GM23248 (cell line): Measurements from ENCODE around the gene ABITRAM.

ENCODE experiments used
- EZH2 ChIP-seq: fragments of 200-600 bp; sonication (generic); IDR thresholded peaks from 2 replicates; pipeline ENCODE4 v1.6.1; 2018; ENCODE audit warnings: antibody characterized with exemption, mild to moderate bottlenecking; ENCODE audit not compliant: insufficient read depth, poor library complexity, severe bottlenecking
- EZH2phosphoT487 ChIP-seq: fragments of 200-600 bp; sonication (generic); IDR thresholded peaks from 2 replicates; pipeline ENCODE4 v1.6.1; 2018; ENCODE audit warnings: antibody characterized with exemption, moderate library complexity, mild to moderate bottlenecking, low read depth; ENCODE audit not compliant: insufficient read depth

DNA sequence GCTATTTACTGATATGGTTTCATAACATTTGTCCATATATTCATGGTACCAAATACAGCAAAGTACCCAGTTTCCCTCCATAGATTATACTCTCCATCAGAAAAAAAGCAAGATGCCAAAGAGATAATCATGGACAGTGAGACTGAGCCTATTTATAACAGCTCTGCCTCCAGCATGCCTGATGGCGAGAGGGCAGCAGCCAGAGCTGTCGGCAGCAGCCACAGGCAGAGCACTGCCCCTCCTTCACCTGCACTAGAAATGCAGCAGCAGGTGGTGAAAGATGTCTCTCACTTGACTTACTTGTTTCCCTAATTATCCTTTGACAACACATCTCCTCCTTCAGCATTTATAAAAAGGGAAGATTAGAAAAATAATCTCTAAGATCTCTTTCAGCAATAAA, 46.7 kb downstream of the ABITRAM start:
- no peak for TF ChIP-seq EZH2
- TF ChIP-seq EZH2phosphoT487: no peak
